Measurements from ENCODE around the gene VWA5A. TPM values are rescaled to one million over a fixed set of nuclear protein-coding genes. Genes with fewer than 3 reads are reported as not detected.
"Not testable (repeated sequence)": the region's sequence is repeated elsewhere in the genome, so short reads cannot be mapped to it uniquely, and the experiment has no call there.

VWA5A gene
- total and polyA plus RNA-seq, 10 of the 15 experiments (the other 5 are each of a cell fraction or from before 2014, with no cell fraction given): 0.45 to 1.6 (median 1.0) TPM

GRCh38 chr11:124167826-124168231 is 52.6 kb downstream of the VWA5A start (continued):
- TF ChIP-seq RAD51 (IDR thresholded peaks at IDR 0.05) (no peak), CHD4 (IDR thresholded peaks at IDR 0.05) (no peak), PAX8 (IDR thresholded peaks at IDR 0.05) (no peak)

GRCh38 chr11:124168796-124169195 is 53.5 kb downstream of the VWA5A start:
- no peaks in the 10 kb centered on the region for H3K4me1 ChIP-seq (ENCODE audit: control insufficient read depth, insufficient read depth, low read length)
- H3K9ac ChIP-seq (ENCODE audit: control insufficient read depth, insufficient read depth, low read length): no peak overlapping the region
- H4K20me1 ChIP-seq (ENCODE audit: control insufficient read depth, insufficient read depth): no peaks in the 10 kb centered on the region
- no TSS peak for BruUV-seq (replicated peaks)
- SMC1A ChIA-PET (ENCODE audit: uncharacterized antibody, unreplicated experiment): no interaction called here
- H2AFZ ChIP-seq (ENCODE audit: control insufficient read depth, low read depth, low read length): no peak overlapping the region
- no peak overlapping the region for H3K4me2 ChIP-seq (ENCODE audit: control insufficient read depth, insufficient read depth)
- intact Hi-C loops (cut with micrococcal nuclease; ENCODE audit: unreplicated experiment) (no loop called here), in situ Hi-C loops (cut with MboI) (no loop called here)
- CTCF ChIA-PET: no interaction called here
- no peak overlapping the region for H3K4me3 ChIP-seq
- no peaks in the 10 kb centered on the region for H3K36me3 ChIP-seq (ENCODE audit: control insufficient read depth in 2 of 2, insufficient read depth in 2 of 2, low read length in 1 of 2)
- TF ChIP-seq ZNF622 (IDR thresholded peaks at IDR 0.05): no peak
- TF ChIP-seq PRDM15 (CRISPR knock-in tag; IDR thresholded peaks at IDR 0.05): no peak
- no peak overlapping the region for H3K27ac ChIP-seq (ENCODE audit: control insufficient read depth, insufficient read depth)
- no peak for ATAC-seq
- no peak for FAIRE-seq
- no peaks in the 10 kb centered on the region for H3K79me2 ChIP-seq (ENCODE audit: control insufficient read depth, insufficient read depth, low read length)
- no peak for DNase-seq (ENCODE audit: low read depth, low spot score)
- POLR2A ChIA-PET: no interaction called here
- H3K27me3 ChIP-seq (replicated peaks in 1 of 2; ENCODE audit: control insufficient read depth in 2 of 2, insufficient read depth in 2 of 2, low read length in 1 of 2): no peaks in the 10 kb centered on the region
- H3K9me3 ChIP-seq (replicated peaks; ENCODE audit: control insufficient read depth, insufficient read depth, low read length): no peaks in the 10 kb centered on the region
- RAD21 ChIA-PET (ENCODE audit: unreplicated experiment): no interaction called here

GRCh38 chr11:124170315-124170714 is 55.1 kb downstream of the VWA5A start:
- POLR2A ChIA-PET; CTCF ChIA-PET; H3K27me3 ChIP-seq (replicated peaks in 1 of 2; ENCODE audit: control insufficient read depth in 2 of 2, insufficient read depth in 2 of 2, low read length in 1 of 2); ATAC-seq; intact Hi-C loops (cut with micrococcal nuclease; ENCODE audit: unreplicated experiment); RAD21 ChIA-PET (ENCODE audit: unreplicated experiment); H4K20me1 ChIP-seq (ENCODE audit: control insufficient read depth, insufficient read depth); H3K27ac ChIP-seq (ENCODE audit: control insufficient read depth, insufficient read depth); H2AFZ ChIP-seq (ENCODE audit: control insufficient read depth, low read depth, low read length); FAIRE-seq; BruUV-seq (replicated peaks); H3K9me3 ChIP-seq (replicated peaks; ENCODE audit: control insufficient read depth, insufficient read depth, low read length); DNase-seq (ENCODE audit: low read depth, low spot score); H3K9ac ChIP-seq (ENCODE audit: control insufficient read depth, insufficient read depth, low read length); H3K4me1 ChIP-seq (ENCODE audit: control insufficient read depth, insufficient read depth, low read length); H3K4me2 ChIP-seq (ENCODE audit: control insufficient read depth, insufficient read depth); H3K79me2 ChIP-seq (ENCODE audit: control insufficient read depth, insufficient read depth, low read length); SMC1A ChIA-PET (ENCODE audit: uncharacterized antibody, unreplicated experiment); H3K4me3 ChIP-seq; in situ Hi-C loops (cut with MboI); H3K36me3 ChIP-seq (ENCODE audit: control insufficient read depth in 2 of 2, insufficient read depth in 2 of 2, low read length in 1 of 2): not testable (repeated sequence)
- 81% methylated on average over 12 of the region's 12 CpGs for WGBS (ENCODE audit: insufficient coverage, insufficient replicate concordance, low lambda C conversion rate, missing lambda C conversion rate)
